B cell (primary cell): ENCODE measurements around the gene ZSCAN10. TPM values are rescaled to one million over a fixed set of nuclear protein-coding genes. Genes with fewer than 3 reads are reported as not detected.

ENCODE experiments used
- ATAC-seq: fragments of 200-7000 bp; cut with Tn5 transposase; one replicate; pipeline ENCODE4 v1.10.0; 2021; ENCODE audit warnings: low read depth, mild to moderate bottlenecking, moderate number of reproducible peaks, moderate library complexity
- CTCF ChIA-PET: fragments of 350-600 bp; sonication (Branson Sonifier 250); formaldehyde crosslinking; loops from one replicate; lab custom pipeline; 2021; ENCODE audit warnings: antibody characterized with exemption, inconsistent platforms; lab: Charles Lee
- POLR2A ChIA-PET: fragments of 350-600 bp; sonication (Branson Sonifier 250); formaldehyde crosslinking; loops from one replicate; lab custom pipeline; 2021; ENCODE audit warnings: antibody characterized with exemption; lab: Charles Lee
- DNase-seq: peaks from one replicate; pipeline ENCODE4 v3.0.0; 2013
- H2AFZ ChIP-seq: 2 replicates; pipeline ENCODE4 v1.6.1; 2012; ENCODE audit warnings: mild to moderate bottlenecking, low read depth, low read length; ENCODE audit not compliant: insufficient read depth, poor library complexity, severe bottlenecking
- H3K27ac ChIP-seq, 2 donors: 1 replicate in 1 of 2; 2 replicates in 1 of 2; pipeline ENCODE4 v1.5.1; 2012 to 2013; ENCODE audit warnings: low read length in 2 of 2, mild to moderate bottlenecking in 2 of 2, moderate library complexity in 1 of 2
- H3K27me3 ChIP-seq, 4 experiments: fragments of 200-600 bp in 1 of 4; sonication (generic) in 1 of 4; replicated peaks in 1 of 4; 1 replicate in 2 of 4; 2 replicates in 2 of 4; pipeline versions ENCODE4 v1.6.1 to v1.7.0; 2013 to 2016; ENCODE audit warnings: low read length in 3 of 4, mild to moderate bottlenecking in 2 of 4, mixed read lengths in 1 of 4, moderate library complexity in 1 of 4; ENCODE audit not compliant: insufficient read depth in 4 of 4, control insufficient read depth in 3 of 4; ENCODE audit errors: control extremely low read depth in 1 of 4
- H3K36me3 ChIP-seq, 2 experiments: replicated peaks in 1 of 2; 1 replicate in 1 of 2; 2 replicates in 1 of 2; pipeline versions ENCODE4 v1.6.1 to v1.7.1; 2013; ENCODE audit warnings: low read length in 1 of 2; ENCODE audit not compliant: insufficient read depth in 2 of 2, control insufficient read depth in 1 of 2; ENCODE audit errors: control extremely low read depth in 1 of 2, extremely low read depth in 1 of 2
- H3K4me1 ChIP-seq, 2 donors: fragments of 200-600 bp in 1 of 2; sonication (generic) in 1 of 2; 1 replicate in 1 of 2; 2 replicates in 1 of 2; pipeline versions ENCODE4 v1.5.1 to v1.6.1; 2013 to 2017; ENCODE audit warnings: low read length in 2 of 2; ENCODE audit not compliant: control insufficient read depth in 2 of 2, insufficient read depth in 2 of 2
- H3K4me2 ChIP-seq: replicated peaks from 2 replicates; pipeline ENCODE3; 2012; ENCODE audit warnings: mild to moderate bottlenecking, low read depth, low read length; ENCODE audit not compliant: poor library complexity, severe bottlenecking
- H3K4me3 ChIP-seq, 5 experiments: fragments of 200-600 bp in 1 of 5; sonication (generic) in 1 of 5; 1 replicate in 3 of 5; 2 replicates in 2 of 5; pipeline versions ENCODE4 v1.5.1 to v1.7.0; 2011 to 2016; ENCODE audit warnings: low read length in 4 of 5, mild to moderate bottlenecking in 4 of 5, low read depth in 2 of 5, control low read depth in 1 of 5, moderate library complexity in 1 of 5; ENCODE audit not compliant: insufficient read depth in 1 of 5; ENCODE audit errors: control extremely low read depth in 1 of 5, extremely low read depth in 1 of 5
- H3K79me2 ChIP-seq: fragments of 200-600 bp; sonication (generic); one replicate; pipeline ENCODE4 v1.6.0; 2016; ENCODE audit warnings: low read length; ENCODE audit not compliant: control insufficient read depth, insufficient read depth
- H3K9ac ChIP-seq: fragments of 200-600 bp; sonication (generic); 2 replicates; pipeline ENCODE4 v1.6.1; 2017; ENCODE audit warnings: mild to moderate bottlenecking, low read length, moderate library complexity
- H3K9me3 ChIP-seq, 3 donors: one replicate each; pipeline versions ENCODE4 v1.6.1 to v1.7.1; 2013; ENCODE audit warnings: low read length in 2 of 3; ENCODE audit not compliant: control insufficient read depth in 2 of 3, insufficient read depth in 1 of 3; ENCODE audit errors: control extremely low read depth in 1 of 3
- H4K20me1 ChIP-seq: 2 replicates; pipeline ENCODE4 v1.6.0; 2012; ENCODE audit warnings: mild to moderate bottlenecking, low read length; ENCODE audit not compliant: insufficient read depth, control insufficient read depth, poor library complexity, severe bottlenecking
- H3K27ac Mint-ChIP-seq: one replicate; pipeline ENCODE4 v1.8.0; 2021; ENCODE audit warnings: mixed read lengths
- H3K27me3 Mint-ChIP-seq: one replicate; pipeline ENCODE4 v1.8.0; 2021; ENCODE audit warnings: mixed read lengths
- H3K4me1 Mint-ChIP-seq: one replicate; pipeline ENCODE4 v1.8.0; 2021; ENCODE audit warnings: mixed read lengths
- H3K4me3 Mint-ChIP-seq: one replicate; pipeline ENCODE4 v1.8.0; 2021; ENCODE audit warnings: mixed read lengths
- H3K9me3 Mint-ChIP-seq: one replicate; pipeline ENCODE4 v1.8.0; 2022; ENCODE audit warnings: mixed read lengths; ENCODE audit not compliant: insufficient read depth
- EZH2 ChIP-seq: IDR thresholded peaks from 2 replicates; pipeline ENCODE4 v1.6.1; 2012; ENCODE audit warnings: borderline replicate concordance, low read depth, mild to moderate bottlenecking, moderate library complexity, low read length; ENCODE audit not compliant: insufficient read depth, poor library complexity, severe bottlenecking
- WGBS: methylation state at CpG from one replicate; pipeline ENCODE4 v1.1.5; 2013; ENCODE audit warnings: missing lambda C conversion rate; ENCODE audit not compliant: insufficient coverage; 5-methylcytosine and 5-hydroxymethylcytosine counted together
- intact Hi-C: fragments of 100-400 bp; cut with micrococcal nuclease; formaldehyde crosslinking; loops from one replicate; pipeline ENCODE4 v1.10.0; 2022
- polyA plus RNA-seq: library from polyadenylated mRNA; depleted of rRNA; stranded (reverse); fragments of >200 nt; gene quantifications from 2 replicates; pipeline ENCODE4 v1.2.3, GENCODE V29; 2012
- total RNA-seq, 2 donors: library from RNA; stranded (reverse); fragments of 120-200 nt in 1 of 2; gene quantifications; 1 replicate in 1 of 2; 2 replicates in 1 of 2; pipeline versions ENCODE4 v1.2.3 to v1.2.4, GENCODE V29; 2013 to 2022
- TF ChIP-seq, protein P1 (sequence below): fragments of 200-600 bp; IDR thresholded peaks from one replicate; pipeline ENCODE4 v1.8.0; 2022; ENCODE audit warnings: antibody characterized with exemption, mild to moderate bottlenecking

ZSCAN10 gene
- total and polyA plus RNA-seq, 2 donors (not counting 1 experiment from before 2014, with no cell fraction given), result not detected

DNA sequence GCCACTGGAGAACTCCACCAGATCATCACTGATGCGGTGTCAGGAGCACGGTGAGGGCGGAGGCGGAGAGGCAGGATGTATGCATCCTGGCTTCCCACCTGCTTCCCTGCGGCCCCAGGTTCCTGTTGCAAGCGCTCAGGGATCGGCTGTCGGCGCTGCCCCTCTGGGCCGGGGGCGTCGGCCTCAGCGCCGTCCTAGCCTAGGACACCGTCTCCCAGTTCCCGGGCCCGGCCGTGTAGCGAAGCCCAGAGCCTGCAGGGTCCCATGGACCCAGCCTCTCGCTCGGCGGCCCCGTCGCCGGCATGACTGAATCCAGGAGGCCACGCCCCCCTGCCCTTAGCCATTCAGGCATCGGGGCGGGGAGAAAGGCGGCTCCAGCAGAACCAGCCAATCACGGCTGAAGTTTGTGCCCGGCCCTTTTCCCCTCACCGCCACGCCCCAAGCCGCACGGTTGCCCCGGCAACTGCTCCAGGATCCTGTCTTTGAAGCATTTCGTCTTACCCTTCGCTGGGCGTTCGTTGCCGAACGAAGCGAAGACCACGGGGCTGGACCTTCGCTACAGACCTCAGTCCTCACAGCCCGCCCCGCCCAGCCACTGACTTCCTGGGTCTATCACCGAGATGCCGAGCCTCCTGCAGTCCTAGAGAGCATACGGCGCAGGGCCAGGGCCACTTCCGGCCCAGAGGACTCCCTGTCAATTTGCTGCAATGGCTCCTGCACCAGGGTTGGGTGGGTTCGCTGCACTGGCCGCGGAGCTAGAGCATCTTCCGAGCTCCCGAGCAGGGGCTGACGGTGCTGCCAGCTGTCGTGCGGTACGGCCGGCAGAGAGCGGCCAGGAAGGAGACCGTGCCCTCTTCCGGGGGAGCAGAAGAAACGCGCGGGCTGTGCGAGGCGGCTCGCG is 25.1 kb upstream of the ZSCAN10 start:
- H3K36me3 ChIP-seq, result peaks cover 0 to 2% of the 10 kb centered on the region in 2 experiments
- POLR2A ChIA-PET, result interaction anchor here (0.6 kb wide), 2 partner anchors 22 to 36 kb away, joined by 4 to 11 read pairs; no protein-coding TSS in a partner anchor
- H4K20me1 ChIP-seq, result no peaks in the 10 kb centered on the region
- Mint-ChIP-seq H3K4me1 (peaks cover 28% of the 10 kb centered on the region), H3K27ac (peak overlapping the region; percentile 98), H3K9me3 (no peaks in the 10 kb centered on the region), H3K27me3 (no peaks in the 10 kb centered on the region), H3K4me3 (peak overlapping the region; percentile 99)
- peak overlapping the region; percentile 91 for H2AFZ ChIP-seq
- peaks cover 20 to 31% of the 10 kb centered on the region in 2 donors for H3K4me1 ChIP-seq
- DNase-seq (peak; percentile 96), ATAC-seq (peak; percentile 92)
- H3K9ac ChIP-seq, result peak overlapping the region; percentile 67
- H3K27ac ChIP-seq, result peak overlapping the region; percentile 54 to 69
- intact Hi-C loops, result loop anchor here (1.0 to 5.0 kb wide), 7 partner anchors 11 to 242 kb away; partner anchors contain the start of genes FLYWCH2 and ZNF213
- WGBS, result under 1% methylated on average over 72 of the region's 72 CpGs
- peaks cover 14% of the 10 kb centered on the region for H3K79me2 ChIP-seq
- H3K4me2 ChIP-seq, result peak overlapping the region; percentile 89
- H3K9me3 ChIP-seq, result no peaks in the 10 kb centered on the region
- CTCF ChIA-PET, result interaction anchor here (0.9 to 11.8 kb wide), 6 partner anchors 9 to 67 kb away, joined by 3 to 238 read pairs (median 22); partner anchors contain the start of genes IL32, ZNF213 and ZSCAN10
- no peaks in the 10 kb centered on the region for H3K27me3 ChIP-seq
- no peak for TF ChIP-seq EZH2
- TF ChIP-seq, protein P1, sequence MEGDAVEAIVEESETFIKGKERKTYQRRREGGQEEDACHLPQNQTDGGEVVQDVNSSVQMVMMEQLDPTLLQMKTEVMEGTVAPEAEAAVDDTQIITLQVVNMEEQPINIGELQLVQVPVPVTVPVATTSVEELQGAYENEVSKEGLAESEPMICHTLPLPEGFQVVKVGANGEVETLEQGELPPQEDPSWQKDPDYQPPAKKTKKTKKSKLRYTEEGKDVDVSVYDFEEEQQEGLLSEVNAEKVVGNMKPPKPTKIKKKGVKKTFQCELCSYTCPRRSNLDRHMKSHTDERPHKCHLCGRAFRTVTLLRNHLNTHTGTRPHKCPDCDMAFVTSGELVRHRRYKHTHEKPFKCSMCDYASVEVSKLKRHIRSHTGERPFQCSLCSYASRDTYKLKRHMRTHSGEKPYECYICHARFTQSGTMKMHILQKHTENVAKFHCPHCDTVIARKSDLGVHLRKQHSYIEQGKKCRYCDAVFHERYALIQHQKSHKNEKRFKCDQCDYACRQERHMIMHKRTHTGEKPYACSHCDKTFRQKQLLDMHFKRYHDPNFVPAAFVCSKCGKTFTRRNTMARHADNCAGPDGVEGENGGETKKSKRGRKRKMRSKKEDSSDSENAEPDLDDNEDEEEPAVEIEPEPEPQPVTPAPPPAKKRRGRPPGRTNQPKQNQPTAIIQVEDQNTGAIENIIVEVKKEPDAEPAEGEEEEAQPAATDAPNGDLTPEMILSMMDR, result no peak
- H3K4me3 ChIP-seq, result peak overlapping the region; percentile 4 to 94 (median 84)
